Heart left ventricle (tissue), 13 donors: Measurements from ENCODE around the gene CDK5R2.

Experiments
- CTCF ChIP-seq, 12 donors: fragments of 200-600 bp; sonication (generic) in 4 of 12; IDR thresholded peaks; one replicate each; pipeline versions ENCODE4 v1.5.0 to v1.8.0; 2018 to 2022; ENCODE audit warnings: antibody characterized with exemption in 12 of 12, mild to moderate bottlenecking in 5 of 12
- POLR2A ChIP-seq, 2 donors: fragments of 450-650 bp; IDR thresholded peaks; one replicate each; pipeline ENCODE4 v1.6.1; 2017; ENCODE audit warnings: antibody characterized with exemption in 2 of 2, mild to moderate bottlenecking in 2 of 2, moderate library complexity in 2 of 2
- donor health status: ischemic (EF 13 %, LVEDD 7.1; RV severe dilation, severe dysfunction).
- donor health status: DM: no; HTN: yes; CAD: no.
- donor health status: DM: no; HTN: no; CAD: no.
- donor health status: ischemic (EF 25% LVEDD 6.9; RV normal size, moderate dysfunction).
- donor health status: ischemic (EF 25% LVEDD 5.7; RV mildly dilated, moderate dysfunction).
- donor health status: ischemic (EF 35%, LVEDD 5.7; RV mildly dilated, moderate dysfunction).
- donor health status: nonischemic (EF 11% LVEDD 7.7; RV severe dilation, severe dysfunction).
- donor health status: DM: yes; HTN: yes; CAD: no.
- donor health status: PGD.
- donor health status: ischemic (EF 29% LVEDD 5.4; RV normal size, mild dysfunction).
- donor health status: nonischemic (EF 23%, LVEDD 6.1; RV moderate dilation, normal function).

- TF ChIP-seq CTCF (IDR thresholded peaks at IDR 0.05) (no peak), POLR2A (IDR thresholded peaks at IDR 0.05) (no peak)
These were observed 26.8 kb downstream of the CDK5R2 start for GRCh38 chr2:218986148-218986761.
